ENCODE data around the gene ADAMTS2.

DNA sequence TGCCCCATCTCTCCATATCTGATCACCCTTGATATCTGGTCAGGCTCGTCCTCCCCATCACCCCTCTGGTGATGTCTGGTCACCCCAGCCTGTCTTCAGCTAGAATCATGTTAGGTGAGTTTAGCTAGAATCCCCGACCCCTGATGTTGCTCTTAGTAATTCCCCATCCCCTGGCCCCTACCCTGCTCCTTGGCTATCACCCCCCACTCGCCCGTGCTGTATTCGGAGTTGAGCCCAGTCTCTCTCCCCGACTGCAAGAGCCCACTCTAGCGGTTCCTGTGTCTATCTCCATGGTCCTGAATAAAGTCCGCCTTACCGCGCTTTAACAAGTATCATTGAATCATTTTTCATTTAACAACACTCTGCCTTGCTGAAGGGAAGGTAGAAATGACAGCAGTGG is 33.7 kb downstream of the ADAMTS2 start:
- TF ChIP-seq POLR2A (IDR thresholded peaks at IDR 0.05), result no peak
- TF ChIP-seq, protein P1, sequence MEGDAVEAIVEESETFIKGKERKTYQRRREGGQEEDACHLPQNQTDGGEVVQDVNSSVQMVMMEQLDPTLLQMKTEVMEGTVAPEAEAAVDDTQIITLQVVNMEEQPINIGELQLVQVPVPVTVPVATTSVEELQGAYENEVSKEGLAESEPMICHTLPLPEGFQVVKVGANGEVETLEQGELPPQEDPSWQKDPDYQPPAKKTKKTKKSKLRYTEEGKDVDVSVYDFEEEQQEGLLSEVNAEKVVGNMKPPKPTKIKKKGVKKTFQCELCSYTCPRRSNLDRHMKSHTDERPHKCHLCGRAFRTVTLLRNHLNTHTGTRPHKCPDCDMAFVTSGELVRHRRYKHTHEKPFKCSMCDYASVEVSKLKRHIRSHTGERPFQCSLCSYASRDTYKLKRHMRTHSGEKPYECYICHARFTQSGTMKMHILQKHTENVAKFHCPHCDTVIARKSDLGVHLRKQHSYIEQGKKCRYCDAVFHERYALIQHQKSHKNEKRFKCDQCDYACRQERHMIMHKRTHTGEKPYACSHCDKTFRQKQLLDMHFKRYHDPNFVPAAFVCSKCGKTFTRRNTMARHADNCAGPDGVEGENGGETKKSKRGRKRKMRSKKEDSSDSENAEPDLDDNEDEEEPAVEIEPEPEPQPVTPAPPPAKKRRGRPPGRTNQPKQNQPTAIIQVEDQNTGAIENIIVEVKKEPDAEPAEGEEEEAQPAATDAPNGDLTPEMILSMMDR (IDR thresholded peaks at IDR 0.05), result no peak

All from lower leg skin (tissue), 3 donors.